SK-N-MC (cell line): ENCODE results near the gene SCIMP.
A peak's percentile ranks its signal among the peaks of the same experiment; 100 is the strongest.

ENCODE experiments used
- DNase-seq: peaks from one replicate; pipeline ENCODE4 v3.0.0-alpha.2; 2011; ENCODE audit warnings: low read depth, low spot score
- H3K27ac ChIP-seq: fragments of 200-600 bp; sonication (generic); 2 replicates; pipeline ENCODE4 v1.5.1; 2016; ENCODE audit warnings: mixed run types
- H3K36me3 ChIP-seq: fragments of 200-600 bp; sonication (generic); 2 replicates; pipeline ENCODE4 v1.6.1; 2017; ENCODE audit warnings: antibody characterized with exemption, low read length, mixed read lengths; ENCODE audit not compliant: insufficient read depth
- H3K4me3 ChIP-seq: fragments of 200-600 bp; sonication (generic); 2 replicates; pipeline ENCODE4 v1.5.1; 2016
- H3K9ac ChIP-seq: fragments of 200-600 bp; sonication (generic); 2 replicates; pipeline ENCODE4 v1.8.0; 2017; ENCODE audit warnings: mixed run types, mixed read lengths; ENCODE audit not compliant: insufficient read length
- H3K9me3 ChIP-seq: fragments of 200-600 bp; sonication (generic); 2 replicates; pipeline ENCODE4 v1.6.1; 2017; ENCODE audit warnings: low read depth, mild to moderate bottlenecking, antibody characterized with exemption, low read length, moderate library complexity, mixed read lengths
- EZH2 ChIP-seq: fragments of 200-600 bp; sonication (generic); IDR thresholded peaks from one replicate; pipeline ENCODE4 v1.6.1; 2017; ENCODE audit warnings: antibody characterized with exemption
- FOXP2 ChIP-seq: optimal IDR thresholded peaks from 2 replicates; pipeline ENCODE3; 2011; ENCODE audit warnings: mild to moderate bottlenecking, moderate library complexity; ENCODE audit not compliant: insufficient read depth; ENCODE audit errors: extremely low read length, control extremely low read depth
- POLR2AphosphoS5 ChIP-seq: IDR thresholded peaks from 2 replicates; pipeline ENCODE4 v1.6.1; 2012; ENCODE audit warnings: mild to moderate bottlenecking, low read depth, low read length, borderline replicate concordance

The SCIMP gene

GRCh38 chr17:5234645-5235576 is at the start of gene SCIMP:
Gene SCIMP, minus strand, starts transcription at chr17:5234860. Its CDS starts 105 bp downstream, at chr17:5234755.
- no peaks in the 10 kb centered on the region for H3K9me3 ChIP-seq
- no peak within 1 kb of the TSS for H3K27ac ChIP-seq
- no peak within 1 kb of the TSS for H3K9ac ChIP-seq
- TF ChIP-seq EZH2 (no peak), FOXP2 (no peak), POLR2AphosphoS5 (no peak)
- H3K36me3 ChIP-seq, result no peaks in the 10 kb centered on the region
- DNase-seq, result no peak
- no peak within 1 kb of the TSS for H3K4me3 ChIP-seq

GRCh38 chr17:5283571-5284315 is 49.1 kb upstream of the SCIMP start:
- Histone ChIP-seq H3K9ac (peak overlapping the region; percentile 85), H3K36me3 (peaks cover 7% of the 10 kb centered on the region; the same call in 1 of the 2 replicates), H3K4me3 (peak overlapping the region; percentile 87), H3K9me3 (no peaks in the 10 kb centered on the region), H3K27ac (peak overlapping the region; percentile 0; the same call in 1 of the 2 replicates)
- no peak for DNase-seq
- TF ChIP-seq FOXP2 (no peak), EZH2 (no peak), POLR2AphosphoS5 (no peak)

- no peak for DNase-seq
- Histone ChIP-seq H3K27ac (no peak overlapping the region), H3K9ac (peak overlapping the region; percentile 85), H3K9me3 (no peaks in the 10 kb centered on the region), H3K36me3 (peaks cover 7% of the 10 kb centered on the region; the same call in 1 of the 2 replicates), H3K4me3 (peak overlapping the region; percentile 87)
- TF ChIP-seq POLR2AphosphoS5, result no peak
- TF ChIP-seq FOXP2, result no peak
- no peak for TF ChIP-seq EZH2
Observed at GRCh38 chr17:5282642-5283217, 48.1 kb upstream of the SCIMP start.

- H3K4me3 ChIP-seq, result peak within 1 kb of the TSS; percentile 87
- no peak for DNase-seq
- H3K27ac ChIP-seq, result no peak within 1 kb of the TSS
- H3K36me3 ChIP-seq, result peaks cover 7% of the 10 kb centered on the region; the same call in 1 of the 2 replicates
- TF ChIP-seq EZH2 (no peak), POLR2AphosphoS5 (peak; percentile 69; the same call in 1 of the 2 replicates)
- H3K9ac ChIP-seq, result peak within 1 kb of the TSS; percentile 85
- no peaks in the 10 kb centered on the region for H3K9me3 ChIP-seq
Observed at GRCh38 chr17:5281814-5282641, 47.4 kb upstream of the SCIMP start, which contains the start of gene RABEP1. Gene RABEP1, plus strand, starts transcription at chr17:5282284. Its CDS starts 203 bp downstream, at chr17:5282487.

GRCh38 chr17:5272322-5272721 is 37.7 kb upstream of the SCIMP start:
- Histone ChIP-seq H3K27ac (no peak overlapping the region), H3K9me3 (no peaks in the 10 kb centered on the region), H3K9ac (no peak overlapping the region), H3K4me3 (no peak overlapping the region), H3K36me3 (no peaks in the 10 kb centered on the region)
- TF ChIP-seq POLR2AphosphoS5, result no peak
- TF ChIP-seq FOXP2, result no peak
- no peak for TF ChIP-seq EZH2
- DNase-seq, result no peak

GRCh38 chr17:5269241-5269960 is 34.7 kb upstream of the SCIMP start:
- Histone ChIP-seq H3K9ac (no peak overlapping the region), H3K36me3 (no peaks in the 10 kb centered on the region), H3K27ac (no peak overlapping the region), H3K4me3 (no peak overlapping the region), H3K9me3 (no peaks in the 10 kb centered on the region)
- DNase-seq, result no peak
- TF ChIP-seq POLR2AphosphoS5, result no peak
- no peak for TF ChIP-seq FOXP2
- no peak for TF ChIP-seq EZH2

- no peak for DNase-seq
- Histone ChIP-seq H3K36me3 (no peaks in the 10 kb centered on the region), H3K9me3 (no peaks in the 10 kb centered on the region), H3K4me3 (no peak overlapping the region), H3K27ac (no peak overlapping the region), H3K9ac (no peak overlapping the region)
- TF ChIP-seq POLR2AphosphoS5, result no peak
- no peak for TF ChIP-seq EZH2
- no peak for TF ChIP-seq FOXP2
Observed at GRCh38 chr17:5264893-5265292, 30.2 kb upstream of the SCIMP start.
